ENCODE data around the gene ATOH1.

Gene ATOH1

GRCh38 chr4:93834249-93835066 lies 5.9 kb downstream of the ATOH1 start:
- peak; percentile 77 for DNase-seq (ENCODE audit: low read depth, low spot score)

- no peak for DNase-seq (ENCODE audit: low read depth, low spot score)
Observed at GRCh38 chr4:93835929-93836328, 7.4 kb downstream of the ATOH1 start.

GRCh38 chr4:93839704-93840103 lies 11.2 kb downstream of the ATOH1 start:
- DNase-seq (ENCODE audit: low read depth, low spot score), result no peak

GRCh38 chr4:93841803-93842345 lies 13.3 kb downstream of the ATOH1 start:
- DNase-seq (ENCODE audit: low read depth, low spot score), result no peak

GRCh38 chr4:93842601-93843252 lies 14.2 kb downstream of the ATOH1 start:
- DNase-seq (ENCODE audit: low read depth, low spot score), result no peak

GRCh38 chr4:93843772-93844171 lies 15.2 kb downstream of the ATOH1 start:
- no peak for DNase-seq (ENCODE audit: low read depth, low spot score)

GRCh38 chr4:93852680-93853079 lies 24.1 kb downstream of the ATOH1 start:
- no peak for DNase-seq (ENCODE audit: low read depth, low spot score)

- no peak for DNase-seq (ENCODE audit: low read depth, low spot score)
Observed at GRCh38 chr4:93855926-93856325, 27.4 kb downstream of the ATOH1 start.

- no peak for DNase-seq (ENCODE audit: low read depth, low spot score)
Observed at GRCh38 chr4:93865650-93866049, 37.1 kb downstream of the ATOH1 start.

- no peak for DNase-seq (ENCODE audit: low read depth, low spot score)
Observed at GRCh38 chr4:93867416-93868001, 39.0 kb downstream of the ATOH1 start.

GRCh38 chr4:93870876-93871458 lies 42.4 kb downstream of the ATOH1 start:
- DNase-seq (ENCODE audit: low read depth, low spot score), result no peak

- DNase-seq (ENCODE audit: low read depth, low spot score), result no peak
Observed at GRCh38 chr4:93876754-93877153, 48.2 kb downstream of the ATOH1 start.

GRCh38 chr4:93878566-93878965 lies 50.0 kb downstream of the ATOH1 start:
- DNase-seq (ENCODE audit: low read depth, low spot score), result no peak

- no peak for DNase-seq (ENCODE audit: low read depth, low spot score)
Observed at GRCh38 chr4:93879919-93880318, 51.4 kb downstream of the ATOH1 start.

All from ELF-1 (cell line).